ENCODE results near the gene ATP6AP1. TPM values are rescaled to one million over a fixed set of nuclear protein-coding genes. Genes with fewer than 3 reads are reported as not detected.

The ATP6AP1 gene
- total RNA-seq, 1 donor from 2014 or later = 22.6 TPM

DNA sequence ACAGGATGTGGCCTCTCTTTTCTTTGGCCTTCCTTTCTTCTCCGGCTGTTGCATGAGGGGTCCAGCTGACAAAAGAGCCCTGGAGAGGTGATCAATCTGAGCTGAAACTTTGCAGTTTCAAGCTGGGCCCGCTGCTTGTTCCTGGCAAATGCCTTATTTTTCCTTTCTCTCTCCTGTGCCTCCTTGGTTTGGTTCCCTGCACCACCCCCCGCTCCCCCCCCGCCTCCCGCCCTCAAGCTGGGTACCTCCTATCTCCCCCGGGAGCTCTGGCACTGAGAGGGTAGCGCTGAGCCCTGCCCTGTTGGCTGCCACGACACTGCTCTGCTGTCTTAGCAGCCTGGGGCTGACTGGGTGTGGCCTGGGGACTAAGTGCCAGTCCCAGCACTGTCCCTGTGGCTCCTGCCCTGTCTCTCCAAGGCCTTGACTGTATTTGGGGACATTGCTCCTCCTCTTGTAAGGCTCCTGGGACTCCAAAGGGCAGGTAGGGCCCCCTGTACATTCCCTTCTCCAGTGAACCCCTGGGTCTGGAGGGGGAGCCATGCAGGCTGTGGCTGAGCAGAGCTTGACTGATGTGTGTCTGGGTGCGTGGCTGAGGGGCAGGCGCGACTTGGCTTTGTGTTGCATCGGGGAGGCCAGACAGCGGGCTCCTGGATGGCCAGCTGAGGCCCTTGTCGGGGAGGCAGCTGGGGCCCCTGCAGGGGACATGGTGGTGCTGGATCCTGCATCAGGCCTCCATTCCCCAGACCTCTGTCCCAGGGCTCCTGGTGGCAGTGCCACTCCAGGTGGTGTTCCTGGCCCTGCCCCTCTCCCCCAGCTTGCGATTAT lies 30.7 kb downstream of the ATP6AP1 start:
- H3K79me2 ChIP-seq (ENCODE audit: low read depth) = peaks cover 7% of the 10 kb centered on the region
- H3K4me1 ChIP-seq = peaks cover 6% of the 10 kb centered on the region
- no peak overlapping the region for H2AFZ ChIP-seq (replicated peaks)
- no peaks in the 10 kb centered on the region for H3K9me3 ChIP-seq (ENCODE audit: low read depth)
- peak overlapping the region; percentile 68 for H3K4me3 ChIP-seq
- Mint-ChIP-seq H3K36me3 (peaks cover 9% of the 10 kb centered on the region), H3K9me3 (peaks cover 22% of the 10 kb centered on the region), H3K4me3 (peak overlapping the region; percentile 90), H3K4me1 (peaks cover 3% of the 10 kb centered on the region), H3K27me3 (ENCODE audit: insufficient read depth, low read depth) (peaks cover 19% of the 10 kb centered on the region), H3K27ac (no peak overlapping the region)
- no peaks in the 10 kb centered on the region for H3K36me3 ChIP-seq
- H4K20me1 ChIP-seq (ENCODE audit: low read depth) = peaks cover 10% of the 10 kb centered on the region
- peaks cover 6% of the 10 kb centered on the region for H3F3A ChIP-seq (ENCODE audit: low read depth)
- peak overlapping the region; percentile 72 for H3K4me2 ChIP-seq
- no peaks in the 10 kb centered on the region for H3K27me3 ChIP-seq
- no peak overlapping the region for H3K9ac ChIP-seq
- H3K27ac ChIP-seq = no peak overlapping the region
- TF ChIP-seq EZH2 (IDR thresholded peaks at IDR 0.05) (no peak), EZH2phosphoT487 (IDR thresholded peaks at IDR 0.05) (no peak)
- TF ChIP-seq, protein P1, sequence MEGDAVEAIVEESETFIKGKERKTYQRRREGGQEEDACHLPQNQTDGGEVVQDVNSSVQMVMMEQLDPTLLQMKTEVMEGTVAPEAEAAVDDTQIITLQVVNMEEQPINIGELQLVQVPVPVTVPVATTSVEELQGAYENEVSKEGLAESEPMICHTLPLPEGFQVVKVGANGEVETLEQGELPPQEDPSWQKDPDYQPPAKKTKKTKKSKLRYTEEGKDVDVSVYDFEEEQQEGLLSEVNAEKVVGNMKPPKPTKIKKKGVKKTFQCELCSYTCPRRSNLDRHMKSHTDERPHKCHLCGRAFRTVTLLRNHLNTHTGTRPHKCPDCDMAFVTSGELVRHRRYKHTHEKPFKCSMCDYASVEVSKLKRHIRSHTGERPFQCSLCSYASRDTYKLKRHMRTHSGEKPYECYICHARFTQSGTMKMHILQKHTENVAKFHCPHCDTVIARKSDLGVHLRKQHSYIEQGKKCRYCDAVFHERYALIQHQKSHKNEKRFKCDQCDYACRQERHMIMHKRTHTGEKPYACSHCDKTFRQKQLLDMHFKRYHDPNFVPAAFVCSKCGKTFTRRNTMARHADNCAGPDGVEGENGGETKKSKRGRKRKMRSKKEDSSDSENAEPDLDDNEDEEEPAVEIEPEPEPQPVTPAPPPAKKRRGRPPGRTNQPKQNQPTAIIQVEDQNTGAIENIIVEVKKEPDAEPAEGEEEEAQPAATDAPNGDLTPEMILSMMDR (IDR thresholded peaks at IDR 0.05) = no peak
- peak; percentile 35 for DNase-seq (ENCODE audit: low spot score)

- TF ChIP-seq, protein P1 (IDR thresholded peaks at IDR 0.05) = no peak
- TF ChIP-seq EZH2 (IDR thresholded peaks at IDR 0.05) = no peak
- no peak for TF ChIP-seq EZH2phosphoT487 (IDR thresholded peaks at IDR 0.05)
- Histone ChIP-seq H3K4me2 (peak overlapping the region; percentile 72), H3K27me3 (no peaks in the 10 kb centered on the region), H3K9ac (no peak overlapping the region), H3K79me2 (ENCODE audit: low read depth) (peaks cover 7% of the 10 kb centered on the region), H3K4me1 (peaks cover 6% of the 10 kb centered on the region), H2AFZ (replicated peaks) (no peak overlapping the region), H3K9me3 (ENCODE audit: low read depth) (no peaks in the 10 kb centered on the region), H3K4me3 (no peak overlapping the region), H3F3A (ENCODE audit: low read depth) (peaks cover 6% of the 10 kb centered on the region), H3K36me3 (no peaks in the 10 kb centered on the region), H4K20me1 (ENCODE audit: low read depth) (peaks cover 10% of the 10 kb centered on the region), H3K27ac (no peak overlapping the region)
- peaks cover 18% of the 10 kb centered on the region for H3K9me3 Mint-ChIP-seq
- H3K36me3 Mint-ChIP-seq = peaks cover 9% of the 10 kb centered on the region
- H3K4me3 Mint-ChIP-seq = peak overlapping the region; percentile 90
- no peak for DNase-seq (ENCODE audit: low spot score)
- no peak overlapping the region for H3K27ac Mint-ChIP-seq
- H3K4me1 Mint-ChIP-seq = peaks cover 3% of the 10 kb centered on the region
- H3K27me3 Mint-ChIP-seq (ENCODE audit: insufficient read depth, low read depth) = peaks cover 13% of the 10 kb centered on the region
Observed at GRCh38 chrX:154459832-154460231, 31.4 kb downstream of the ATP6AP1 start.

GRCh38 chrX:154460326-154460725 lies 31.8 kb downstream of the ATP6AP1 start:
- no peak for TF ChIP-seq EZH2phosphoT487 (IDR thresholded peaks at IDR 0.05)
- TF ChIP-seq EZH2 (IDR thresholded peaks at IDR 0.05) = no peak
- TF ChIP-seq, protein P1 (IDR thresholded peaks at IDR 0.05) = no peak
- Histone ChIP-seq H3K9ac (no peak overlapping the region), H2AFZ (replicated peaks) (no peak overlapping the region), H3K4me1 (peaks cover 6% of the 10 kb centered on the region), H3K4me2 (no peak overlapping the region), H3K79me2 (ENCODE audit: low read depth) (peaks cover 7% of the 10 kb centered on the region), H3K36me3 (no peaks in the 10 kb centered on the region), H3K4me3 (no peak overlapping the region), H3F3A (ENCODE audit: low read depth) (peaks cover 6% of the 10 kb centered on the region), H4K20me1 (ENCODE audit: low read depth) (peaks cover 10% of the 10 kb centered on the region), H3K9me3 (ENCODE audit: low read depth) (no peaks in the 10 kb centered on the region), H3K27me3 (no peaks in the 10 kb centered on the region), H3K27ac (no peak overlapping the region)
- DNase-seq (ENCODE audit: low spot score) = no peak
- Mint-ChIP-seq H3K9me3 (peaks cover 18% of the 10 kb centered on the region), H3K27ac (no peak overlapping the region), H3K36me3 (peaks cover 9% of the 10 kb centered on the region), H3K27me3 (ENCODE audit: insufficient read depth, low read depth) (peaks cover 13% of the 10 kb centered on the region), H3K4me3 (peak overlapping the region; percentile 90), H3K4me1 (peaks cover 3% of the 10 kb centered on the region)
